Lower lobe of right lung (tissue), 2 donors: ENCODE results near the gene CSE1L. TPM values are rescaled to one million over a fixed set of nuclear protein-coding genes. Genes with fewer than 3 reads are reported as not detected.

Source experiments
- ATAC-seq, 2 donors: fragments of 200-7000 bp; cut with Tn5 transposase; one replicate each; pipeline ENCODE4 v1.9.1; 2020 to 2022; ENCODE audit warnings: mild to moderate bottlenecking in 2 of 2, moderate library complexity in 2 of 2
- DNase-seq: peaks from one replicate; pipeline ENCODE4 v3.0.0-alpha.2; 2020
- H3K27ac ChIP-seq: fragments of 200-600 bp; one replicate; pipeline ENCODE4 v1.8.0; 2022
- H3K27me3 ChIP-seq: fragments of 200-600 bp; one replicate; pipeline ENCODE4 v1.8.0; 2022; ENCODE audit warnings: low read depth
- H3K36me3 ChIP-seq: fragments of 200-600 bp; one replicate; pipeline ENCODE4 v1.8.0; 2022; ENCODE audit warnings: mild to moderate bottlenecking
- H3K4me1 ChIP-seq: fragments of 200-600 bp; one replicate; pipeline ENCODE4 v1.8.0; 2022
- H3K4me3 ChIP-seq: fragments of 200-600 bp; one replicate; pipeline ENCODE4 v1.8.0; 2022; ENCODE audit warnings: mild to moderate bottlenecking
- H3K9me3 ChIP-seq: fragments of 200-600 bp; one replicate; pipeline ENCODE4 v1.8.0; 2022
- intact Hi-C: fragments of 100-400 bp; cut with DNase I; formaldehyde crosslinking; loops from one replicate; pipeline ENCODE4 v1.11.0; 2022
- long read RNA-seq: library from polyadenylated mRNA; unstranded; transcript quantifications from one replicate; pipeline ENCODE4 v2.0.0, GENCODE V29; 2021
- total RNA-seq: library from RNA; stranded (reverse); fragmentation: NEBNext Ultra II Directional; extraction: Animal tissue kit (Norgen Biotek cat#: 25700); gene quantifications from one replicate; pipeline ENCODE4 v1.2.1, GENCODE V29; 2021
- TF ChIP-seq, protein P1 (sequence below): fragments of 200-600 bp; IDR thresholded peaks from one replicate; pipeline ENCODE4 v1.8.0; 2022; ENCODE audit warnings: antibody characterized with exemption, mild to moderate bottlenecking
- donor health status: DM: no; HTN: yes; CAD: no; lungs with severe emphysema.

Gene CSE1L, protein sequence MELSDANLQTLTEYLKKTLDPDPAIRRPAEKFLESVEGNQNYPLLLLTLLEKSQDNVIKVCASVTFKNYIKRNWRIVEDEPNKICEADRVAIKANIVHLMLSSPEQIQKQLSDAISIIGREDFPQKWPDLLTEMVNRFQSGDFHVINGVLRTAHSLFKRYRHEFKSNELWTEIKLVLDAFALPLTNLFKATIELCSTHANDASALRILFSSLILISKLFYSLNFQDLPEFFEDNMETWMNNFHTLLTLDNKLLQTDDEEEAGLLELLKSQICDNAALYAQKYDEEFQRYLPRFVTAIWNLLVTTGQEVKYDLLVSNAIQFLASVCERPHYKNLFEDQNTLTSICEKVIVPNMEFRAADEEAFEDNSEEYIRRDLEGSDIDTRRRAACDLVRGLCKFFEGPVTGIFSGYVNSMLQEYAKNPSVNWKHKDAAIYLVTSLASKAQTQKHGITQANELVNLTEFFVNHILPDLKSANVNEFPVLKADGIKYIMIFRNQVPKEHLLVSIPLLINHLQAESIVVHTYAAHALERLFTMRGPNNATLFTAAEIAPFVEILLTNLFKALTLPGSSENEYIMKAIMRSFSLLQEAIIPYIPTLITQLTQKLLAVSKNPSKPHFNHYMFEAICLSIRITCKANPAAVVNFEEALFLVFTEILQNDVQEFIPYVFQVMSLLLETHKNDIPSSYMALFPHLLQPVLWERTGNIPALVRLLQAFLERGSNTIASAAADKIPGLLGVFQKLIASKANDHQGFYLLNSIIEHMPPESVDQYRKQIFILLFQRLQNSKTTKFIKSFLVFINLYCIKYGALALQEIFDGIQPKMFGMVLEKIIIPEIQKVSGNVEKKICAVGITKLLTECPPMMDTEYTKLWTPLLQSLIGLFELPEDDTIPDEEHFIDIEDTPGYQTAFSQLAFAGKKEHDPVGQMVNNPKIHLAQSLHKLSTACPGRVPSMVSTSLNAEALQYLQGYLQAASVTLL
- 39.0 TPM for total RNA-seq
- long read RNA-seq, transcript CSE1L-201 (25 exons, 3,553 nt): major isoform, 29 of 32 reads
- long read RNA-seq, partial matches to known transcripts: 2 of 32 reads
- long read RNA-seq, other reads (novel, unspliced or antisense): 1 of 32 reads

DNA sequence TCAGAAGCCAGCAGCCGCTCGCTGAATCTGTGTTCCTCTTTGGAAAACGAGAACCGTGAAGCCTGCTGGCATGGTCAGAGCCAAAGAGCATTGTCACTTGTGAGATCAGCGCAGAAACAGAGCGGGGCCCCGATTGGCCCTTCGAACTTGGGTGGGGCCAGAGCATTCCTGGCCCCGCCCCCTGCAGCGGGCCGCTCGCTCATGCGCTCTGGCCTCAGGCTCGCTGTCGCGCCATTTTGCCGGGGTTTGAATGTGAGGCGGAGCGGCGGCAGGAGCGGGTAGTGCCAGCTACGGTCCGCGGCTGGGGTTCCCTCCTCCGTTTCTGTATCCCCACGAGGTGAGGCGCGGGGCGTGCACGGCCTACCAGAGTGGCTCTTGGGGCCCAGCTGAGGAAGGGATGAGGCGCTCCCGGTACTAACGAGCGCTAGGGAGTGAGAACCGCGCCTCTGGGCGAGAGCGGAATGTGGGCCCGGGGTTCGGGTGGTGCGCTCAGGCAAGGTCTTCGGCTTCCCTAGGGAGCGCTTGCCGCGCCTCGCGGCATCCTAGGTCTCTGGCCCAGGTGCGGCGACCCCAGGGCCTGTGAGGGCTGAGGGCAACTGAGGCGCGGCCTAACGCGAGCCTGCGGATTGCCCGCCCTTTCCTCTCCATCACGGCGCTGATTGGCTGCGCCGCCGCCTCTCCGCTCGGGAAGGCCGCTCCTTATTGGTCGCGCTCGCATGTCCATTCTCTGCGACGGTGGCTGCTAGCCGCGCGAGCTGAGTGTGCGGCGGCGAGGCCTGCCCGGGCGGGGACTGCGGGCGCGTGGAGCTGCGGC, at the start of gene CSE1L:
Gene CSE1L (plus strand): TSS at position 226 of the 814 bp plus-strand sequence. CDS start 12,152 bp downstream, outside the sequence.
- Histone ChIP-seq H3K4me3 (peak within 1 kb of the TSS; percentile 92), H3K36me3 (peaks cover 5% of the 10 kb centered on the region), H3K4me1 (peaks cover 28% of the 10 kb centered on the region), H3K27me3 (no peaks in the 10 kb centered on the region), H3K27ac (peak within 1 kb of the TSS; percentile 90), H3K9me3 (no peaks in the 10 kb centered on the region)
- intact Hi-C loops: no loop called here
- peak; percentile 99 for ATAC-seq
- TF ChIP-seq, protein P1, sequence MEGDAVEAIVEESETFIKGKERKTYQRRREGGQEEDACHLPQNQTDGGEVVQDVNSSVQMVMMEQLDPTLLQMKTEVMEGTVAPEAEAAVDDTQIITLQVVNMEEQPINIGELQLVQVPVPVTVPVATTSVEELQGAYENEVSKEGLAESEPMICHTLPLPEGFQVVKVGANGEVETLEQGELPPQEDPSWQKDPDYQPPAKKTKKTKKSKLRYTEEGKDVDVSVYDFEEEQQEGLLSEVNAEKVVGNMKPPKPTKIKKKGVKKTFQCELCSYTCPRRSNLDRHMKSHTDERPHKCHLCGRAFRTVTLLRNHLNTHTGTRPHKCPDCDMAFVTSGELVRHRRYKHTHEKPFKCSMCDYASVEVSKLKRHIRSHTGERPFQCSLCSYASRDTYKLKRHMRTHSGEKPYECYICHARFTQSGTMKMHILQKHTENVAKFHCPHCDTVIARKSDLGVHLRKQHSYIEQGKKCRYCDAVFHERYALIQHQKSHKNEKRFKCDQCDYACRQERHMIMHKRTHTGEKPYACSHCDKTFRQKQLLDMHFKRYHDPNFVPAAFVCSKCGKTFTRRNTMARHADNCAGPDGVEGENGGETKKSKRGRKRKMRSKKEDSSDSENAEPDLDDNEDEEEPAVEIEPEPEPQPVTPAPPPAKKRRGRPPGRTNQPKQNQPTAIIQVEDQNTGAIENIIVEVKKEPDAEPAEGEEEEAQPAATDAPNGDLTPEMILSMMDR: no peak
- peak; percentile 96 for DNase-seq

DNA sequence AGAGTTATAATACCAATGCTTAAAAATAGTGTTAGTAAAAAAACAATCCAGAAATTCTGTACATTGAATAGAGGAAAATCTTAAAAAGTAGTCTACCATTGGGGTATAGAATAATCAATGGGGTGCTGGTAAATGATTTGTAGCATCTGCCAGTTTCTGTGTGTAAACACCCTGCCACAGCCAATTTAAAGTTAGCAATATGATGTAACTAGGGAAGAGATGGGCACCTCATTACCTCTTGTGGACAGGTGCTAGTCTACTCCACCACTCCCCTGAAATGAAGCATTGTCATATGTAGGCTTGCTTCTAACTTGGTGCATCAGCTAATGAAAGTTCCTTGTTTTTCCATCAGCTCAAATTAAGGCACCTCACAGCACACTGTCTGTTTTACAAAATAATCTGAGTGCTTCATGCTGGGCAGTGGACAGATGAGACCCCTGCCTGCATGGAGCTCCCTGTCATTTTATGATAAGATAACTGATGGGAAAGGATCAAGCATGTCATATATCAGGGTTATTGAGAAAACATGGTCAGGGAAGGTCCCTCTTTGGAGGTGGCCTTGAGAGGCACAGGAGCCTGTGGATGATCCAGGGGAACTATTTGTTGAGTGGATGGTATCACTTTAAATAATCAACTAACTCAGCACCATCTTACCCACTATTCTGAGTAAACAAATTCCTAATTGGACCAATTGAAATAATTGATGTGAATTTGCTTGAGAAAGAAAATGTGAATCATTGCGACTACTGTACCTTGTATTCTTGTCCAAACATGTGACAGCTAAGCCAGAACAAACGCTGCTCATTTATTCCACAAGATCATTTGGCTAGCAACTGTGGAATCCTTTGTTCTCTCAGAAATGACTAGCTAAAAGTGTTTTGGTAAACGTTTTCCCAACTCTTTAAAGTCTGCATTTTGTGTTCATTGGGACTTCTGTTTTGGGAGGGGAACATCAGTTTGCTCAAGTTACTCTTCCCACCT, 45.9 kb upstream of the CSE1L start:
- intact Hi-C loops: no loop called here
- no peak overlapping the region for H3K4me3 ChIP-seq
- DNase-seq: no peak
- no peaks in the 10 kb centered on the region for H3K9me3 ChIP-seq
- H3K27ac ChIP-seq: no peak overlapping the region
- no peaks in the 10 kb centered on the region for H3K4me1 ChIP-seq
- no peaks in the 10 kb centered on the region for H3K27me3 ChIP-seq
- H3K36me3 ChIP-seq: peaks cover 97% of the 10 kb centered on the region
- TF ChIP-seq, protein P1: no peak
- ATAC-seq: no peak

DNA sequence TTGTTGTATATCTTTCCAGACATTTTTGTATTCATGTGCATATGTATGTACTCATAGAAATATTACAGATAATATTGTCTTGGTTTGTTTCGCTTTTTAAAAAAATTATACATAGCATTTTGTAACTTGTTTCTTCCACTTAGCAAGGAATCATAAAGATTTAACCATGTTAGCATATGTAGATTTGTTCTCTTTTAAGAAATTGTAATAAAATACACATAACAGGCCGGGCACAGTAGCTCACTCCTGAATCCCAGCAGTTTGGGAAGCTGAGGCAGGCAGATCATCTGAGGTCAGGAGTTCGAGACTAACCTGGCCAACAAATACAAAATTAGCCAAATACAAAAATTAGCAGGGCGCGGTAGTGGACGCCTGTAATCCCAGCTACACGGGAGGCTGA, 44.4 kb upstream of the CSE1L start:
- no peak for ATAC-seq
- Histone ChIP-seq H3K27ac (no peak overlapping the region), H3K4me3 (no peak overlapping the region), H3K27me3 (no peaks in the 10 kb centered on the region), H3K36me3 (peaks cover 97% of the 10 kb centered on the region), H3K9me3 (no peaks in the 10 kb centered on the region), H3K4me1 (no peaks in the 10 kb centered on the region)
- DNase-seq: no peak
- intact Hi-C loops: no loop called here
- TF ChIP-seq, protein P1: no peak

DNA sequence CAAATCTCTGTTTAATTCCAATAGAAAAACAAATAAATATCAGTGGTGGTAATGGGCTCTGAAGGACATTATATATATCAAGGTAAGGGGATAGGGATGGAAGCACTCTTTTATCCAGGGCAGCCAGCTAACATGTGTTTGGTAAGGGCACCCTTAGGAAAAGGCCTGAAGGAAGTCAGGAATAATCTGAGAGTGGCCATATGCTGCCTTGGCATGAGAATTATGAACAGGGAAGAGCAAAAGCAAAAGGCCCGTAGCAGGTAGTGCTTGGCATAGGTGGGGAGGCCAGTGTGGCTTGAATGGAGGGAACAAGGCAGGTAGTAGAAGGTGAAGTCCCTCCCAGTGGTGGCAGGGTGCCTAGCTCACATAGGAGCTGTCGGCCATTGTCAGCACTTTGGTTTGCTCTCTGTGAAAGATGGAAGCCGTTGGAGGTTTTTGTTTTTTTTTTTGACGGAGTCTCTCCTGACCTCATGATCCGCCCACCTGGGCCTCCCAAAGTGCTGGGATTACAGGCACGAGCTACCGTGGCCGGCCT, 39.6 kb upstream of the CSE1L start:
- Histone ChIP-seq H3K27ac (no peak overlapping the region), H3K36me3 (peaks cover 95% of the 10 kb centered on the region), H3K4me1 (no peaks in the 10 kb centered on the region), H3K27me3 (no peaks in the 10 kb centered on the region), H3K4me3 (no peak overlapping the region), H3K9me3 (no peaks in the 10 kb centered on the region)
- intact Hi-C loops: no loop called here
- DNase-seq: no peak
- TF ChIP-seq, protein P1: no peak
- no peak for ATAC-seq
